GM23338 (cell line): Measurements from ENCODE around the gene USP49. TPM values are rescaled to one million over a fixed set of nuclear protein-coding genes. Genes with fewer than 3 reads are reported as not detected.

Experiments
- ATAC-seq: fragments of 200-7000 bp; cut with Tn5 transposase; 3 replicates; pipeline ENCODE4 v1.9.1; 2020
- DNase-seq: peaks from one replicate; pipeline ENCODE4 v3.0.0-alpha.2; 2015; ENCODE audit warnings: low spot score
- H2AFZ ChIP-seq: fragments of 200-600 bp; sonication (generic); 2 replicates; pipeline ENCODE4 v1.8.0; 2016; ENCODE audit warnings: antibody characterized with exemption, mild to moderate bottlenecking, moderate library complexity
- H3F3A ChIP-seq: fragments of 200-600 bp; sonication (generic); replicated peaks from 2 replicates; pipeline ENCODE4 v1.8.0; 2017; ENCODE audit warnings: antibody characterized with exemption, mixed run types, low read depth
- H3K27ac ChIP-seq: fragments of 200-600 bp; sonication (generic); 2 replicates; pipeline ENCODE4 v1.6.1; 2016; ENCODE audit warnings: low read depth
- H3K27me3 ChIP-seq: fragments of 200-600 bp; sonication (generic); 2 replicates; pipeline ENCODE4 v1.8.0; 2016; ENCODE audit warnings: mild to moderate bottlenecking, mixed run types, moderate library complexity; ENCODE audit not compliant: insufficient read depth
- H3K36me3 ChIP-seq: fragments of 200-600 bp; sonication (generic); 2 replicates; pipeline ENCODE4 v1.8.0; 2016; ENCODE audit warnings: mild to moderate bottlenecking; ENCODE audit not compliant: insufficient read depth
- H3K4me1 ChIP-seq: fragments of 200-600 bp; sonication (generic); 2 replicates; pipeline ENCODE4 v1.8.0; 2016; ENCODE audit warnings: mild to moderate bottlenecking, moderate library complexity; ENCODE audit not compliant: insufficient read depth
- H3K4me2 ChIP-seq: fragments of 200-600 bp; sonication (generic); 2 replicates; pipeline ENCODE4 v1.7.1; 2017; ENCODE audit warnings: mixed run types
- H3K4me3 ChIP-seq: fragments of 200-600 bp; sonication (generic); 2 replicates; pipeline ENCODE4 v1.6.1; 2016; ENCODE audit warnings: mixed run types
- H3K79me2 ChIP-seq: fragments of 200-600 bp; sonication (generic); replicated peaks from 2 replicates; pipeline ENCODE4 v1.8.0; 2017; ENCODE audit warnings: mild to moderate bottlenecking; ENCODE audit not compliant: insufficient read depth
- H3K9me2 ChIP-seq: fragments of 200-600 bp; sonication (generic); 2 replicates; pipeline ENCODE4 v1.8.0; 2017; ENCODE audit not compliant: insufficient read depth
- H4K20me1 ChIP-seq: fragments of 200-600 bp; sonication (generic); replicated peaks from 2 replicates; pipeline ENCODE4 v1.8.0; 2017; ENCODE audit warnings: mild to moderate bottlenecking; ENCODE audit not compliant: insufficient read depth
- H3K27ac Mint-ChIP-seq: 2 replicates; pipeline ENCODE4 v1.8.0; 2020; ENCODE audit warnings: inconsistent platforms, mild to moderate bottlenecking, moderate library complexity, mixed read lengths
- H3K27me3 Mint-ChIP-seq: 3 replicates; pipeline ENCODE4 v1.8.0; 2022; ENCODE audit warnings: low read depth, mild to moderate bottlenecking, moderate library complexity, mixed read lengths, inconsistent platforms; ENCODE audit not compliant: insufficient read depth, poor library complexity
- H3K36me3 Mint-ChIP-seq: 3 replicates; pipeline ENCODE4 v1.8.0; 2021; ENCODE audit warnings: low read depth, mild to moderate bottlenecking, inconsistent platforms, moderate library complexity, mixed read lengths
- H3K4me1 Mint-ChIP-seq: 3 replicates; pipeline ENCODE4 v1.8.0; 2020; ENCODE audit warnings: mild to moderate bottlenecking, inconsistent platforms, mixed read lengths
- H3K4me3 Mint-ChIP-seq: 3 replicates; pipeline ENCODE4 v1.8.0; 2021; ENCODE audit warnings: moderate library complexity, mild to moderate bottlenecking, inconsistent platforms, mixed read lengths
- H3K9me3 Mint-ChIP-seq: 3 replicates; pipeline ENCODE4 v1.8.0; 2020; ENCODE audit warnings: moderate library complexity, mild to moderate bottlenecking, inconsistent platforms, mixed read lengths
- CREB1 ChIP-seq: fragments of 250-450 bp; sonication (Bioruptor Pico); IDR thresholded peaks from 2 replicates; pipeline ENCODE4 v1.5.0; 2020; ENCODE audit warnings: low read depth, mild to moderate bottlenecking, moderate library complexity
- JUNB ChIP-seq: IDR thresholded peaks from one replicate; pipeline ENCODE4 v1.6.1; 2016; ENCODE audit warnings: antibody characterized with exemption; ENCODE audit not compliant: unreplicated experiment
- ZNF114 ChIP-seq: fragments of 250-450 bp; sonication (Bioruptor Pico); IDR thresholded peaks from 2 replicates; pipeline ENCODE4 v1.5.0; 2020; ENCODE audit warnings: mild to moderate bottlenecking, moderate library complexity
- ZNF331 ChIP-seq: fragments of 250-450 bp; sonication (Bioruptor Pico); IDR thresholded peaks from 2 replicates; pipeline ENCODE4 v1.5.0; 2020; ENCODE audit warnings: low read depth, mild to moderate bottlenecking, moderate library complexity
- ZNF462 ChIP-seq: fragments of 250-450 bp; sonication (Bioruptor Pico); IDR thresholded peaks from 2 replicates; pipeline ENCODE4 v1.5.0; 2020; ENCODE audit warnings: mild to moderate bottlenecking, moderate library complexity
- polyA plus RNA-seq: library from polyadenylated mRNA; unstranded; fragments of >200 nt; fragmentation: Nextera tagmentation; extraction: Ambion mirVana; gene quantifications from 2 replicates; pipeline ENCODE4 v1.2.1, GENCODE V29; 2016
- total RNA-seq: library from RNA; depleted of rRNA; stranded (reverse); fragments of >200 nt; shearing (Covaris generic); gene quantifications from 2 replicates; pipeline ENCODE4 v1.2.3, GENCODE V29; 2014
- TF ChIP-seq, protein P1 (sequence below): IDR thresholded peaks from 2 replicates; pipeline ENCODE4 v1.6.1; 2016; ENCODE audit warnings: antibody characterized with exemption

Gene USP49
- total and polyA plus RNA-seq, 2 experiments from 2014 or later = 5.9 to 21.5 TPM

DNA sequence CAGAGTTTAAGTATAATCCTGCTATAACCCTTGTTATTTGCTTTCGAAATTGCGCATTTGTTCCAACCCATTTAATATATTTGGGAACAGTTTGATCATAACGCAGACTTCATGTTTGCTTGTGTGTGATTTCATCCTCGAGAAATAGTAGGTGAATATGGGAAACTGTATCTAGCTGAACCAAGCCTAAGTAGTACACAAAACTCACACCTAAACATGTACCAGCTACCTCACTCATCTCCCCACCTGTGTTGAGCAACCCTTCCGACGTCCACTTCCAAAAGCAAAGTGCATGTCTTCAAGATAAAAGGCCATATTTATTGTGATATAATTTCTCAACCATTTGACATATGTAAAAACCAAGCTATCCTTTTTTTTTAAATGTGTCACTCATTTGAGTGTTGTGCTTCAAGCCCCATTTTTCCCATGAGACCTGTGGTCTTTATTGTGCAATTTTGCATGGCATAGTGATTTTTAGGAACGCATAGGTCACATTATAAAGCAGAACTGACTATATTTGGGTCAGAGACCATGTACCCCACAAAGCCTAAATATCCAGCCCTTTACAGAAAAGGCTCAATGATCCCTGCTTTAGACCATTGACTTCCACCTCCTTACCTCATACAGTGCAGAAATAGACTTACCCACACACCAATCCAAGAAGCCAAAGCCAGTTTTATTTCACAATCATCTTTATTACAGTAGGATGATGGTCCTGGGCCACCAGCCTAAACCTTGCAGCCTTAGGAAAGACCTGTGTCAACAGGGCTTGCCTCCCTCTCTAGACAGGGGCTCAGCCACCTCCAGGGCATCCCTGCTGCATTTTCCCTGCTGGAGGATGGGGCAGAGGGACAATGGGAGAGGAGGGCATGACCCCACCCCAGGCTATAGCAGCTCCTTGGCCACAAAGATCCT is 39.4 kb upstream of the USP49 start (continued):
- TF ChIP-seq ZNF331 (CRISPR knock-in tag) (no peak), ZNF114 (CRISPR knock-in tag) (no peak)
- TF ChIP-seq, protein P1, sequence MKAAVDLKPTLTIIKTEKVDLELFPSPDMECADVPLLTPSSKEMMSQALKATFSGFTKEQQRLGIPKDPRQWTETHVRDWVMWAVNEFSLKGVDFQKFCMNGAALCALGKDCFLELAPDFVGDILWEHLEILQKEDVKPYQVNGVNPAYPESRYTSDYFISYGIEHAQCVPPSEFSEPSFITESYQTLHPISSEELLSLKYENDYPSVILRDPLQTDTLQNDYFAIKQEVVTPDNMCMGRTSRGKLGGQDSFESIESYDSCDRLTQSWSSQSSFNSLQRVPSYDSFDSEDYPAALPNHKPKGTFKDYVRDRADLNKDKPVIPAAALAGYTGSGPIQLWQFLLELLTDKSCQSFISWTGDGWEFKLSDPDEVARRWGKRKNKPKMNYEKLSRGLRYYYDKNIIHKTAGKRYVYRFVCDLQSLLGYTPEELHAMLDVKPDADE = no peak

- Histone ChIP-seq H3K9me2 (no peaks in the 10 kb centered on the region), H3K36me3 (peaks cover 61% of the 10 kb centered on the region), H3K27me3 (no peaks in the 10 kb centered on the region), H3K4me1 (0 out of 2 replicates have a peak, but pooled peaks cover 8% of the 10 kb centered on the region), H3K27ac (no peak overlapping the region), H3K4me2 (no peak overlapping the region), H4K20me1 (peaks cover 49% of the 10 kb centered on the region), H3K79me2 (peaks cover 13% of the 10 kb centered on the region; the same call in 1 of the 2 replicates), H3F3A (peaks cover 39% of the 10 kb centered on the region; the same call in 1 of the 2 replicates), H2AFZ (no peak overlapping the region), H3K4me3 (no peak overlapping the region)
- no peak overlapping the region for H3K27ac Mint-ChIP-seq
- peaks cover 8% of the 10 kb centered on the region; the same call in 2 of the 3 replicates for H3K4me1 Mint-ChIP-seq
- ATAC-seq (no peak), DNase-seq (no peak)
- H3K9me3 Mint-ChIP-seq = no peaks in the 10 kb centered on the region
- H3K36me3 Mint-ChIP-seq = peaks cover 81% of the 10 kb centered on the region
- no peak overlapping the region for H3K4me3 Mint-ChIP-seq
- TF ChIP-seq ZNF462 (CRISPR knock-in tag) = no peak
- TF ChIP-seq ZNF114 (CRISPR knock-in tag) = no peak
- TF ChIP-seq JUNB = no peak
- no peak for TF ChIP-seq CREB1 (CRISPR knock-in tag)
- TF ChIP-seq, protein P1 = no peak
- peaks cover 9% of the 10 kb centered on the region for H3K27me3 Mint-ChIP-seq
Observed at GRCh38 chr6:41932378-41932777, 37.2 kb upstream of the USP49 start.
